H9 (cell line): Measurements from ENCODE around the gene SRRM3. TPM values are rescaled to one million over a fixed set of nuclear protein-coding genes. Genes with fewer than 3 reads are reported as not detected.
A peak's percentile ranks its signal among the peaks of the same experiment; 100 is the strongest.
"Not testable (repeated sequence)": the region's sequence is repeated elsewhere in the genome, so short reads cannot be mapped to it uniquely, and the experiment has no call there.

Experiments
- DNase-seq: peaks from one replicate; pipeline ENCODE4 v3.0.0-alpha.2; 2017
- H2AFZ ChIP-seq: one replicate; pipeline ENCODE4 v1.6.1; 2013; ENCODE audit warnings: mild to moderate bottlenecking, low read length, control low read depth, moderate library complexity
- H2AK5ac ChIP-seq: 2 replicates; pipeline ENCODE4 v1.6.1; 2013; ENCODE audit warnings: low read length, control low read depth, mixed read lengths; ENCODE audit not compliant: insufficient read length
- H2BK120ac ChIP-seq: one replicate; pipeline ENCODE4 v1.6.1; 2013; ENCODE audit warnings: low read depth, mild to moderate bottlenecking, low read length, control low read depth, inconsistent platforms; ENCODE audit not compliant: poor library complexity, severe bottlenecking
- H2BK12ac ChIP-seq: 2 replicates; pipeline ENCODE4 v1.6.1; 2013; ENCODE audit warnings: low read length, control low read depth, mixed read lengths, low read depth; ENCODE audit not compliant: insufficient read length
- H2BK15ac ChIP-seq: 2 replicates; pipeline ENCODE4 v1.6.1; 2013; ENCODE audit warnings: low read depth, low read length, control low read depth
- H2BK20ac ChIP-seq: one replicate; pipeline ENCODE4 v1.6.1; 2013; ENCODE audit warnings: low read depth, mild to moderate bottlenecking, low read length, control low read depth, inconsistent platforms; ENCODE audit not compliant: poor library complexity, severe bottlenecking
- H2BK5ac ChIP-seq: 2 replicates; pipeline ENCODE4 v1.6.1; 2013; ENCODE audit warnings: low read length, control low read depth, mixed read lengths; ENCODE audit not compliant: insufficient read length
- H3K14ac ChIP-seq: 2 replicates; pipeline ENCODE4 v1.6.1; 2013; ENCODE audit warnings: low read length, control low read depth; ENCODE audit not compliant: insufficient read depth
- H3K18ac ChIP-seq: 2 replicates; pipeline ENCODE4 v1.6.1; 2013; ENCODE audit warnings: low read depth, mild to moderate bottlenecking, mixed read lengths, low read length, control low read depth; ENCODE audit not compliant: insufficient read length
- H3K23ac ChIP-seq: 2 replicates; pipeline ENCODE4 v1.6.1; 2013; ENCODE audit warnings: low read length, control low read depth, mixed read lengths, low read depth; ENCODE audit not compliant: insufficient read length
- H3K23me2 ChIP-seq: 2 replicates; pipeline ENCODE4 v1.6.1; 2013; ENCODE audit warnings: low read depth, mild to moderate bottlenecking, mixed read lengths, low read length, control low read depth; ENCODE audit not compliant: insufficient read length, poor library complexity, severe bottlenecking
- H3K27ac ChIP-seq: 2 replicates; pipeline ENCODE4 v1.5.1; 2013; ENCODE audit warnings: low read length, control low read depth, mixed read lengths, low read depth; ENCODE audit not compliant: insufficient read length
- H3K27me3 ChIP-seq: 2 replicates; pipeline ENCODE4 v1.6.1; 2013; ENCODE audit warnings: low read length, control low read depth, inconsistent platforms; ENCODE audit not compliant: insufficient read depth
- H3K4ac ChIP-seq: 2 replicates; pipeline ENCODE4 v1.6.1; 2013; ENCODE audit warnings: low read depth, mild to moderate bottlenecking, control low read depth, inconsistent platforms, low read length, moderate library complexity
- H3K4me1 ChIP-seq: 2 replicates; pipeline ENCODE4 v1.6.1; 2013; ENCODE audit warnings: low read length, control low read depth, inconsistent platforms; ENCODE audit not compliant: insufficient read depth
- H3K4me2 ChIP-seq: 2 replicates; pipeline ENCODE4 v1.6.1; 2013; ENCODE audit warnings: low read length, control low read depth, mixed read lengths; ENCODE audit not compliant: insufficient read length, insufficient read depth
- H3K56ac ChIP-seq: 2 replicates; pipeline ENCODE4 v1.6.1; 2013; ENCODE audit warnings: low read depth, mild to moderate bottlenecking, mixed read lengths, low read length, control low read depth; ENCODE audit not compliant: insufficient read length
- H3K79me1 ChIP-seq: 2 replicates; pipeline ENCODE4 v1.6.1; 2013; ENCODE audit warnings: low read depth, mild to moderate bottlenecking, moderate library complexity, low read length, control low read depth, inconsistent platforms; ENCODE audit not compliant: insufficient read depth, poor library complexity, severe bottlenecking
- H3K79me2 ChIP-seq: 2 replicates; pipeline ENCODE4 v1.6.1; 2013; ENCODE audit warnings: low read length, control low read depth, inconsistent platforms; ENCODE audit not compliant: insufficient read depth
- H3K9ac ChIP-seq: 2 replicates; pipeline ENCODE4 v1.6.1; 2013; ENCODE audit warnings: low read length, control low read depth, mixed read lengths; ENCODE audit not compliant: insufficient read length; ENCODE audit errors: extremely low read depth
- H3K9me3 ChIP-seq: one replicate; pipeline ENCODE4 v1.6.1; 2013; ENCODE audit warnings: low read depth, low read length, inconsistent platforms; ENCODE audit not compliant: control insufficient read depth
- H3T11ph ChIP-seq: one replicate; pipeline ENCODE4 v1.6.1; 2013; ENCODE audit warnings: mild to moderate bottlenecking, low read length, control low read depth, inconsistent platforms
- H4K20me1 ChIP-seq: one replicate; pipeline ENCODE4 v1.6.1; 2013; ENCODE audit not compliant: control insufficient read depth, insufficient read length, insufficient read depth
- H4K5ac ChIP-seq: 2 replicates; pipeline ENCODE4 v1.6.1; 2013; ENCODE audit warnings: low read depth, mild to moderate bottlenecking, mixed read lengths, low read length, control low read depth; ENCODE audit not compliant: insufficient read length
- H4K8ac ChIP-seq: replicated peaks from 2 replicates; pipeline ENCODE4 v1.6.1; 2013; ENCODE audit warnings: low read length, control low read depth, mixed read lengths, low read depth; ENCODE audit not compliant: insufficient read length
- H4K91ac ChIP-seq: 2 replicates; pipeline ENCODE4 v1.6.1; 2013; ENCODE audit warnings: low read depth, mild to moderate bottlenecking, moderate library complexity, mixed read lengths, low read length, control low read depth; ENCODE audit not compliant: insufficient read length
- H3K27ac Mint-ChIP-seq, 3 experiments: 2 replicates in 2 of 3; 3 replicates in 1 of 3; pipeline ENCODE4 v1.8.0; 2020 to 2021; ENCODE audit warnings: mixed read lengths in 3 of 3, mild to moderate bottlenecking in 1 of 3, moderate library complexity in 1 of 3
- H3K27me3 Mint-ChIP-seq: 2 replicates; pipeline ENCODE4 v1.8.0; 2021; ENCODE audit warnings: low read depth, mild to moderate bottlenecking, moderate library complexity, mixed read lengths
- H3K36me3 Mint-ChIP-seq, 3 experiments: 2 replicates in 2 of 3; 3 replicates in 1 of 3; pipeline ENCODE4 v1.8.0; 2020 to 2021; ENCODE audit warnings: low read depth in 3 of 3, mixed read lengths in 3 of 3; ENCODE audit not compliant: insufficient read depth in 1 of 3
- H3K4me1 Mint-ChIP-seq, 2 experiments: 2 replicates each; pipeline ENCODE4 v1.8.0; 2020; ENCODE audit warnings: mixed read lengths in 2 of 2
- H3K4me3 Mint-ChIP-seq, 2 experiments: 2 replicates in 1 of 2; 3 replicates in 1 of 2; pipeline ENCODE4 v1.8.0; 2020 to 2021; ENCODE audit warnings: mild to moderate bottlenecking in 2 of 2, mixed read lengths in 2 of 2, moderate library complexity in 1 of 2
- H3K9me3 Mint-ChIP-seq, 2 experiments: 2 replicates in 1 of 2; 3 replicates in 1 of 2; pipeline ENCODE4 v1.8.0; 2020; ENCODE audit warnings: mild to moderate bottlenecking in 2 of 2, mixed read lengths in 2 of 2, moderate library complexity in 1 of 2
- WGBS: extraction: QIAGEN DNeasy Blood & Tissue Kit; methylation state at CpG from one replicate; pipeline ENCODE4 v1.1.7; 2013; ENCODE audit warnings: missing lambda C conversion rate, low lambda C conversion rate, mixed read lengths; ENCODE audit not compliant: insufficient read length; ENCODE audit errors: extremely low coverage; 5-methylcytosine and 5-hydroxymethylcytosine counted together
- total RNA-seq: library from RNA; stranded (reverse); gene quantifications from 2 replicates; pipeline ENCODE4 v1.2.1, GENCODE V29; 2021

SRRM3 gene
- total RNA-seq, 1 experiment from 2014 or later: 11.0 TPM

- not testable (repeated sequence) for H3K4me3 Mint-ChIP-seq, H3K4ac ChIP-seq, H3K9me3 Mint-ChIP-seq, H3K79me1 ChIP-seq, H3K9ac ChIP-seq, H3K4me1 ChIP-seq, H3K27me3 Mint-ChIP-seq, H4K8ac ChIP-seq, H2BK5ac ChIP-seq, H3K18ac ChIP-seq, DNase-seq, H4K91ac ChIP-seq, H3K36me3 Mint-ChIP-seq, H2BK120ac ChIP-seq, H2BK20ac ChIP-seq, H3K9me3 ChIP-seq, H4K5ac ChIP-seq, H3K14ac ChIP-seq, H3K23me2 ChIP-seq, H3K56ac ChIP-seq, H2AK5ac ChIP-seq, H2AFZ ChIP-seq, H3K23ac ChIP-seq, H3K27ac ChIP-seq, H3K27me3 ChIP-seq, H3K4me2 ChIP-seq, H2BK12ac ChIP-seq, H3K79me2 ChIP-seq, H4K20me1 ChIP-seq, H2BK15ac ChIP-seq, H3T11ph ChIP-seq
- Mint-ChIP-seq H3K27ac (peak overlapping the region in 1 of 3 experiments; percentile 40; a peak in 1 of 7 replicates), H3K4me1 (peaks cover 11 to 20% of the 10 kb centered on the region in 2 experiments)
- no CpG with 5 or more reads among the region's 10 CpGs for WGBS
Measured at GRCh38 chr7:76158416-76158815, 43.3 kb upstream of the SRRM3 start.

GRCh38 chr7:76162416-76163170 lies 39.1 kb upstream of the SRRM3 start:
- peak overlapping the region; percentile 96 to 99 (median 99) for H3K27ac Mint-ChIP-seq
- DNase-seq, H3K27me3 ChIP-seq, H3K27me3 Mint-ChIP-seq, H3K79me1 ChIP-seq, H3K9me3 ChIP-seq, H3K4me1 ChIP-seq, H3K79me2 ChIP-seq, H4K20me1 ChIP-seq, H3K56ac ChIP-seq, H2AK5ac ChIP-seq, H3K4me2 ChIP-seq, H2BK5ac ChIP-seq, H3T11ph ChIP-seq, H2BK15ac ChIP-seq, H3K9me3 Mint-ChIP-seq, H3K36me3 Mint-ChIP-seq, H3K27ac ChIP-seq, H4K91ac ChIP-seq, H2AFZ ChIP-seq, H4K8ac ChIP-seq, H4K5ac ChIP-seq, H2BK120ac ChIP-seq, H2BK20ac ChIP-seq, H3K18ac ChIP-seq, H3K23me2 ChIP-seq, H3K23ac ChIP-seq, H3K9ac ChIP-seq, H3K4ac ChIP-seq, H3K14ac ChIP-seq, H2BK12ac ChIP-seq: not testable (repeated sequence)
- H3K4me3 Mint-ChIP-seq: peak overlapping the region; percentile 10 to 38; a peak in 4 of 5 replicates
- peaks cover 25 to 41% of the 10 kb centered on the region in 2 experiments for H3K4me1 Mint-ChIP-seq
- WGBS: no CpG with 5 or more reads among the region's 10 CpGs
